Thoracic aorta (tissue), 2 donors: ENCODE measurements around the gene GMDS. TPM values are rescaled to one million over a fixed set of nuclear protein-coding genes. Genes with fewer than 3 reads are reported as not detected.

Source experiments
- ATAC-seq: fragments of 150-250 bp; one replicate; pipeline ENCODE4 v1.8.0; 2017; ENCODE audit warnings: low read depth; ENCODE audit not compliant: insufficient number of reproducible peaks, low FRiP score
- DNase-seq: peaks from one replicate; pipeline ENCODE4 v3.0.0-alpha.2; 2020; ENCODE audit warnings: low spot score
- H3K27ac ChIP-seq, 2 donors: fragments of 200-600 bp; sonication (generic); 1 replicate in 1 of 2; 2 replicates in 1 of 2; pipeline ENCODE4 v1.5.1; 2016; ENCODE audit warnings: mild to moderate bottlenecking in 2 of 2, moderate library complexity in 2 of 2
- H3K27me3 ChIP-seq: fragments of 200-600 bp; sonication (generic); replicated peaks from 2 replicates; pipeline ENCODE4 v1.6.0; 2016; ENCODE audit warnings: mild to moderate bottlenecking; ENCODE audit not compliant: insufficient read depth
- H3K36me3 ChIP-seq: fragments of 200-600 bp; sonication (generic); one replicate; pipeline ENCODE4 v1.5.1; 2016
- H3K4me1 ChIP-seq, 2 donors: fragments of 200-600 bp; sonication (generic); 1 replicate in 1 of 2; 2 replicates in 1 of 2; pipeline versions ENCODE4 v1.5.1 to v1.6.0; 2016; ENCODE audit warnings: low read depth in 2 of 2, mild to moderate bottlenecking in 1 of 2; ENCODE audit not compliant: control insufficient read depth in 1 of 2
- H3K4me3 ChIP-seq: fragments of 200-600 bp; sonication (generic); 2 replicates; pipeline ENCODE4 v1.5.1; 2016; ENCODE audit warnings: mild to moderate bottlenecking
- H3K9me3 ChIP-seq: fragments of 200-600 bp; sonication (generic); 2 replicates; pipeline ENCODE4 v1.5.1; 2016
- total RNA-seq, 2 donors: library from RNA; depleted of rRNA; stranded (reverse); fragments of >200 nt; gene quantifications; one replicate each; pipeline versions ENCODE4 v1.1.0 to v1.2.3, GENCODE V29; 2016
- TF ChIP-seq, protein P1 (sequence below): fragments of 200-600 bp; sonication (generic); IDR thresholded peaks from one replicate; pipeline ENCODE4 v1.5.1; 2019; ENCODE audit warnings: antibody characterized with exemption

Gene GMDS
- total RNA-seq, 2 donors from 2014 or later, result 87.8 to 87.9 TPM

DNA sequence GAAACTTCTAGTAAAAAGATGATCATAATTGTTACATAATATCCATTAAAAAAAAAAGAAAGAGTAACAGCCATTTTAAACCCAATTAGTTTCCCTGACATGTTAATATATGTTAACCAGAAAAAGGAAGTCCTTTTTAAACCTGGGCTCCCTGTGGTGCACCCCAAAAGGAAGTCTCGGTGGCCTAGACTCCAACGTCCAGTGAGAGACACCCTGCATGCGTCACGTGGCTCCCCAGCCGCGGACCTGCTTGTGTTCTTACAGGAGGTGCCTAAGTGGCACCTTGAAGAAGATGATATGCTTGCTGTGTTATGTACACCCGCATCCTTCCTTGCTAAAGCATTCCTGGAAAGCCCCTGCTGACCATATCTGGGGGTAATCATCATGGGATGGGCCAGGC is 585.6 kb downstream of the GMDS start:
- DNase-seq (no peak), ATAC-seq (no peak)
- no peaks in the 10 kb centered on the region for H3K27me3 ChIP-seq
- H3K36me3 ChIP-seq, result no peaks in the 10 kb centered on the region
- peaks cover 0 to 15% of the 10 kb centered on the region in 2 donors for H3K4me1 ChIP-seq
- no peak overlapping the region for H3K27ac ChIP-seq
- TF ChIP-seq, protein P1, sequence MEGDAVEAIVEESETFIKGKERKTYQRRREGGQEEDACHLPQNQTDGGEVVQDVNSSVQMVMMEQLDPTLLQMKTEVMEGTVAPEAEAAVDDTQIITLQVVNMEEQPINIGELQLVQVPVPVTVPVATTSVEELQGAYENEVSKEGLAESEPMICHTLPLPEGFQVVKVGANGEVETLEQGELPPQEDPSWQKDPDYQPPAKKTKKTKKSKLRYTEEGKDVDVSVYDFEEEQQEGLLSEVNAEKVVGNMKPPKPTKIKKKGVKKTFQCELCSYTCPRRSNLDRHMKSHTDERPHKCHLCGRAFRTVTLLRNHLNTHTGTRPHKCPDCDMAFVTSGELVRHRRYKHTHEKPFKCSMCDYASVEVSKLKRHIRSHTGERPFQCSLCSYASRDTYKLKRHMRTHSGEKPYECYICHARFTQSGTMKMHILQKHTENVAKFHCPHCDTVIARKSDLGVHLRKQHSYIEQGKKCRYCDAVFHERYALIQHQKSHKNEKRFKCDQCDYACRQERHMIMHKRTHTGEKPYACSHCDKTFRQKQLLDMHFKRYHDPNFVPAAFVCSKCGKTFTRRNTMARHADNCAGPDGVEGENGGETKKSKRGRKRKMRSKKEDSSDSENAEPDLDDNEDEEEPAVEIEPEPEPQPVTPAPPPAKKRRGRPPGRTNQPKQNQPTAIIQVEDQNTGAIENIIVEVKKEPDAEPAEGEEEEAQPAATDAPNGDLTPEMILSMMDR, result no peak
- H3K9me3 ChIP-seq, result no peaks in the 10 kb centered on the region
- H3K4me3 ChIP-seq, result no peak overlapping the region

DNA sequence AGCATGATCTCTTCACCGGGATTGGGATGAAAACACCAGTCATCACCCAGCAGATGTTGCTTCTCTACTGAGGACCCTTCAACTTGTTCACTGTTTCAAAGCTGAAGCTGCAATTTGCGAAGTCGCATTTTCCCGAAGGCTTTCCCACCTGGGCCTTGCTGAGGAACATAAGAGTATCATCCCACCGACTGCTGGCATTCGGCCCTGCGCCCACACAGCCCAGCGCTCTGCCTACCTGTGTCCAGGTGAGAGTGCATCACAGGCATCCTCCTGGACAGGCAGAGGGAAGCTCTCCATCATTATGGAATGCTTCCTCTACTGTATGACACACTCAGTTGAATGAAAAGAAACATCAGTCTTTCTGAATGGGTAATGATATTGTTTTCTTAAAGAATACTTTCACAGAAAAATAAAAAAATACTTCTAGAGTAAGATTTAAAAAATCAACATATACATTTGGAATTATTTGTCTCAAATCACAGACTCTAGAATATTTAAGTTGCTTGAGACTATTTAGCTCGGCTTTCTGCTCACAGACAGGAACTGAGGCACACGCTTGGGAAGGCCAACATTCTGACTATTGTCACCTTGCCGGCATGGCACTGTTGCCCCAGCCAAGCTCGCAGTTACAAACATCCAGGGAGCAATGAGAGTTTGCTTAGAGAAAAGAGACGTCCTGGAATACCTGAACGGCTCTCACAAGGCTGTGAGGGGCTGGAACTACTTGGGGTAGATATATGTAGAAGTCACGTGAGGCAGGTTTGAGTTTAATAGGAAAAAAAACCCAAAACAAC is 587.0 kb downstream of the GMDS start:
- Histone ChIP-seq H3K9me3 (no peaks in the 10 kb centered on the region), H3K4me1 (peaks cover 0 to 14% of the 10 kb centered on the region in 2 donors), H3K4me3 (no peak overlapping the region), H3K36me3 (no peaks in the 10 kb centered on the region), H3K27ac (no peak overlapping the region), H3K27me3 (no peaks in the 10 kb centered on the region)
- ATAC-seq (no peak), DNase-seq (no peak)
- TF ChIP-seq, protein P1, result no peak

DNA sequence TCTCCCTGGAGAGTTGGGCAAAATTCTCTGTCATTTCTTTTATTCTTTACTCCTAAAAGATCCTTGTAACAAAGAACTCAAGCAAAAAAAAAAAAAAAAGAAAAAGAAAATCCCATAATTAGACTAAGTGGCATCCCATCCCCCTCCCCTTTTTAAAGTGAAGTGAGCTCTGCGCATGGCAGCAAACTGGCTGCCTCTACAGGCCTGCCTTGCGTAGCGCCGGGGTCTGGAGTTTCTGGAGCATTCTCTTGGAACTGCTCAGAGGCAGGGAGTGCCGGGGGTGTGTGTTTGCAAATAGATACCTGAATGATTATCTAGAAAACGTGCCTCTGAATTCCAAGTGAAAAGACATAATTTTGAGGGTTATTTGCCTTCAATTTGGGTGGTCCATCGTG is 587.6 kb downstream of the GMDS start:
- Histone ChIP-seq H3K9me3 (no peaks in the 10 kb centered on the region), H3K4me3 (no peak overlapping the region), H3K27me3 (no peaks in the 10 kb centered on the region), H3K36me3 (no peaks in the 10 kb centered on the region), H3K4me1 (peaks cover 0 to 7% of the 10 kb centered on the region in 2 donors), H3K27ac (no peak overlapping the region)
- no peak for DNase-seq
- no peak for ATAC-seq
- TF ChIP-seq, protein P1, result no peak

DNA sequence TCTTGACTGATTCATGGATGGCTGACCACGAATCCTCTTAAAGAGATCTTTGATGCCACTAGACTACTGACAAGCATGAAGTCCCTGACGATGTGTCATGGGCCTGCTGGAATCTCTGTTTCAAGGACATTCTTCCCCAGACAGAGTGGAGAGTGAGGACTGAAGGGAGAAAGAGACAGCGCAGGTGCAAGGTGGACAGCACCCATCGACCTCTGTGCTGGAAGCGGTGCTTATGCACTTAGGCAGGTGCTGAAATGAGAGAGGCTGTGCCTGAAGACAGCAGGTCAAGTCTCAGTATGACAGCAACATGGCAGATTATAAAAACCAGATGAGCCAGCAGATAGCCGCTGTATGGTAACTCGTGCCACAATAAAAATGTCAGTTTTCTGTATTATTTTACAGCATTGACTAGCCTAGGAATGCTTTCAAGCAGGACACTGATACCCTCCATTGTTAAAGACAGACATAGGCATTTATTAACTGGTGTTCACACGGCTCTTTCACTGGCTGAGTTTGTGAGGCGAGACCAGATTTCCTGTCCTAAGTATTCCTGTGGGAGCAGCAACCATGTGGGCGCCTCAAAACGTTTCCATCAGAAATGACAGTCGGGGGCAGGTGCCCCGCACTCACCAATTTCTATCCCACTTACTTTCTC is 588.2 kb downstream of the GMDS start:
- no peaks in the 10 kb centered on the region for H3K9me3 ChIP-seq
- no peaks in the 10 kb centered on the region for H3K27me3 ChIP-seq
- ATAC-seq (no peak), DNase-seq (no peak)
- peaks cover 0 to 2% of the 10 kb centered on the region in 2 donors for H3K4me1 ChIP-seq
- H3K27ac ChIP-seq, result no peak overlapping the region
- no peak overlapping the region for H3K4me3 ChIP-seq
- TF ChIP-seq, protein P1, result no peak
- no peaks in the 10 kb centered on the region for H3K36me3 ChIP-seq

DNA sequence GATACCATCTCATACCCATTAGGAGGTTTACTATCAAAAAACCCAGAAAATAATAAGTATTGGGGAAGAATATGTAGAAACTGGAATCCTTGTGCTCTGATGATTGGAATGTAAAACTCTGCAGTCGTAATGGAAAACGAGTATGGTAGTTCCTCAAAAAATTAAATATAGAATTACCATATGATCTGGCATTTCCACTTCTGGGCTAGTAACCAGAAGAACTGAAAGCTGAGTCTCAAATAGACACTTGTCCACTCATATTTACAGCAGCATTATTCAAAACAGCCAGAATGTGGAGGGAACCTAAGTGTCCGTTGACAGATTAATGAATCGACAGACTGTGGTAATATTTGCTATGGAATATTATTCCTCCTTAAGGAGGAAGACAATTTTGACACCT is 591.4 kb downstream of the GMDS start:
- Histone ChIP-seq H3K27me3 (no peaks in the 10 kb centered on the region), H3K4me1 (no peaks in the 10 kb centered on the region), H3K36me3 (no peaks in the 10 kb centered on the region), H3K4me3 (no peak overlapping the region), H3K27ac (no peak overlapping the region), H3K9me3 (no peaks in the 10 kb centered on the region)
- ATAC-seq, result no peak
- no peak for DNase-seq
- TF ChIP-seq, protein P1, result no peak
